ENCODE data around the gene TNP1.

Gene TNP1, protein sequence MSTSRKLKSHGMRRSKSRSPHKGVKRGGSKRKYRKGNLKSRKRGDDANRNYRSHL

DNA sequence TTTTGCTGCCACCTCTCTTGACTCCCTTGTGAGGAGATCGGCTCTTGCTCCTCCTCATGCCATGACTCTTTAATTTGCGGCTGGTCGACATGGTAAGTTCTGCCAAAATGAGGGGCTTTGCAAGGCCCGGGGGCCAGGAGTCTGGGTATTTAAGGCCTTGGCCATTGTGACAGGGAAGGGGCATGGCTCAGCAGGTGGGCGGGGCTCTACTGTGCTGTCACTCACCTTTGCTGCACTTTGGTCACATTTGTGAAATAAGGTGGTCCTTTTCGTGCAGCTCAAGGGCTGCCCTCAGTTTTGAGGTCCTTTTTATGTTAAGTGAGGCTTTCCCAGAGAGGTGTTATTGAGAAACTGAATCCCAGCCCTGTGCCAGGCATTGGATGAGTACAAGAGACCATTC lies at the start of gene TNP1:
Gene TNP1 (minus strand): TSS at position 121 of the 400 bp plus-strand sequence. CDS start 30 bp downstream, at position 91.
- no peak for DNase-seq

DNA sequence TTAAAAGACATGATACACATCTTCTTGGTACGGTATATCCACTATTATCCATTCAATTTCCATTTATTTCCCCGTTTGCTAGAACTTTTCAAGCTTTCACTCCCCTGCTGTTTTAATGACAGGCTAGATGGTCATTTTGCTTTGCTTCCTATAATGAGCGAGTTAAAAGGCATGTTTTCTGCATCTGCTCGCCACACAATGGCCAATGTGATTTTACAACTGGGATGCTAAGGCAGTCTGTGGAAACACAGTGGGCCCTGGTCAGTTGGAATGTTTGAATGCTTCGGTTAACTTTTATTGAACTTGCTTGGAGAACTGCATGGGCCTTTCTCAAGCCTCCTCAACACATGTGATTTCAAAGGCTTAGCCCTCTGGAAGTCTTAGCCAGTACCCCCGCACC lies 48.4 kb upstream of the TNP1 start:
- peak; percentile 42 to 79 for DNase-seq

DNA sequence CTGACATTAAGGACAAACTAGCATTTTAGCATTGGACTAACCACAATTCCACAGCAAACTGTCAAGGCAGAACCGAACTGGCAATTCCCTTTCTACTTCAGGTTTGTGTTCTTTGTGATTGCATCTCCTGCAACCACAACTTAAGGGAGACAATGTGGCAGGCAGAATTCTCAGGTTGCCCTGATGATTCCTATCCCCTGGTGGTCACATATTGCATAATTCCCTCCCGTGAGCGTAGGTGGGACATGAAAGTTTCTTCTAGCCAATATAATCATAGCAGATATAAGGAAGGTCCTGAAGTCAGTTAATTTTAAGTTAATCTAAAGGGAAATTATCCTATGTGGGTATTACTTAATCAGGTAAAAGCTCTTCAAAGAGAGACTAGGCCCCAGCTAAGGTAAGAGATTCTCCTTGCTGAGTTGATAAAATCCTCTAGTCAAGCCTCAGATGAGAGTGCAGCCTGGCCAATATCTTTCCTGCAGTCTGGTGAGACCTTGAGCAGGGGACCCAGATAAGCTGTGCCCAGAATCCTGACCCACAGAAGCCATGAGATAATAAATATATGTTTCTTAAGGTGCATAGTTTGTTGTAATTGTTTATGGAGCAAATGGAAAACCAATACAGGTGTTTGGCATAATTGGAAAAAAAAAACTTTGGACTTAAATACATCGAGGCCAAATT lies 45.9 kb upstream of the TNP1 start:
- DNase-seq: no peak

DNA sequence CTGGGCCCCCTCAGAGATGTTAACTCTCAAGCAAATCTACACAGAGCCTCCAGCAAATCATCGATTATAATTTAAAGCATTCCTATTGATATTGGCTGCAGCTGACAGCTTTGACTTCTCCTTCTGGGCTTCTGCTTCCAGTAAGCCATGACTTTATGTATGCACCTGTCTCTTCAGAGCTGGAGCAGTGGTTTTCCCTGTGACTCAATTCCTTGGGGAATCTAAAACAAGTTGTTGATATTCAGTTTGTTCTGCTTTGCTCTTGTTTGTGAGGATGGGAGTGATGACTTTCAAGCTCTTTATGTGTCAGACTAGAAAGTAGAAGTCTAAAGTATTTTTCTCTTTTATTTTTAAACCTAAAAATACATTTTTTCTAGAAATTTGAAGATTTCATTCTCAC lies 45.1 kb upstream of the TNP1 start:
- DNase-seq: no peak

DNA sequence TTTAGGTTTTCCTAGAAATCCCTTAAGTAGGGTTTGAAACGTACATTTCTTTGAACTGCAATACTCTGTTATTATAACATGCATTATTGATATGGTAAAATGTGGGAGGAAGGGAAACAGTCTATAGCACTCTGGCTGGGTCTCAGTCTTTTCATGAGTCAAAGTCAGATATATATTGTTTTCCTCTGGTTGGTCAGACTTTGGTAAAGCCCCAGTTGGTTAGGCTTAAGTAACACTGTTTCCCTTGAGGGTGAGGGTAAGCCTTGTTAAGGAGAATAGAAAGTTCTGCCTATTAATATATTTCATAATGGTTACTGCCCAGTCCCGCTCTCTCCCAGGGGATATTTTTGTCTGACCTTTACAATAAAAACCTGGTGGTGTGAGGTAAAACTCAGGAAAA lies 44.7 kb upstream of the TNP1 start:
- DNase-seq: no peak

DNA sequence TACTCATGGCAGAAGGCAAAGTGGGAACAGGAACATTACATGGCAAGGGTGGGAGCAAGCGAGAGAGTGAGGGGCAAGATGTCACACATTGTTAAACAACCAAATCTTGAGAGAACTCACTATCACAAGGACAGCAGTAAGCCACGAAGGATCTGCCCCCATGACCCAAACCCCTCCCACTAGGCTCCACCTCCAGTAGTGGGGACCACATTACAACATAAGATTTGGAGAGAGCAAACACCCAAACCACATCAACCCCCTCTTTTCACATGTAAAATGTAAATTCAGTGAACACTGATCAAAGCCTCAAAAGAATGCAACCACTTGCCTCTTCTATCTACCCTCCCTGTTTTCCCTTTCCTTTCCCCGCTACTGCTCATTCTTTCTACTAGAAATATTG lies 43.6 kb upstream of the TNP1 start:
- no peak for DNase-seq

DNA sequence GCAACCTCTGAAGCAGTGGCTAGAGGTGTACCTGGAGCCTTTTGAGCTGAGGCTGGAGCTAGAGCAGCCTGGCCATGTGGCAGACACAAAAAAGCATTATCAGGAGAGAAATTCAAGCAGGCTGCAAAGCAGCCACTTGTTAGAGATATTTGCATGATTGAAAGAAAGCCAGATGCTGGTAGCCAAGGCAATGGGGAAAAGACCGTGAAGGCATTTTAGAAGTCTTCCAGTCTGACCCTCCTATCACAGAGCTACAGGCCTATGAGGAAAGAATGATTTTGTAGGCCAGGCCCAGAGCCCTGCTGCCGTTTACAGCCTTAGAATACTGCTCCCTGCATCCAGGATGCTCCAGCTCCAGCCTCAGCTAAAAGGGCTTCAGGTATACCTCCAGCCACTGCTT lies 41.4 kb upstream of the TNP1 start:
- no peak for DNase-seq

DNA sequence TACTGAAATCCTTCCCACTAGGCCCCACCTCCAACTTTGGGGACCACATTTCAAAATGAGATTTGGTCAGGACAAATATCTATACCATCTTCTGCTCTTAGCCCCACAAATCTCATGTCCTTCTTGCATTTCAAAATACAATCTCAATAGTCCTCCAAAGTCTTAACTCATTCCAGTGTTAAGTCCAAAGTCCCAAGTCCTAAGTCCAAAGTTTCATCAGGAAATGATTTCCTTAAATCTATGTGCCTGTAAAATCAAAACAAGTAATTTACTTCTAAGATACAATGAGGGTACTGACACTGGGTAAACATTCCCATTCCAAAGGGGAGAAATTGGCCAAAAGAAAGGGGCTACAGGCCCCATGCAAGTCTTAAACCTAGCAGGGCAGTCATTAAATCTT lies 40.5 kb upstream of the TNP1 start:
- no peak for DNase-seq

DNA sequence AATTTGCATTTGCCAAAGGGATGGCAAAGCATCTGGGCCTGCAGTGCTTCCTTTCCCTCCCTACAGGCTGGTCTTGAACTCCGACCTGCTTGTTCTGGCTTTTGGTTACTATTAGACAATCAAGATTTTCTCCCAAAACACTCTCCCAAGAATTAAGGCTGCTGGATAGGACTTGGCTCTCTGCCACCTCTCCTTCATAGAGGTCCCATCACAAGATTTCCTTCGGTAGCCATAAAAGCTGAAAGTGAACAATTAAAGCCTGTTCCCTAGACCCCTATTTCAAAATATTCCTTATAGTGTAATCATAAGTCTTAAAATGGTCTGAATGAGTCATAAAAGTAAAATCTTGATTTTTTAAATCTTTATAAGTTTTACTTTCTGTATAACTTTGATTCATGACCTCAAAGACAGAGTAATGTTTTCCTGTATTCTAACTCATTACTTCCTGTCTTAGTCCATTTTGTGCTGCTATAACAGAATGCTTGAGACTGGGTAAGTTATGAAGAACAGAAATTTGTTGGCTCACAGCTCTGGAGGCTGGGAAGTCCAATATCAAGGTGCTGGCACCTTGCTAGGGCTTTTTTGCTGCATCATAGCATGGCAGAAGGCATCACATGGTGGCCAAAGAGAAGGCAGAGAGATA lies 37.8 kb upstream of the TNP1 start:
- DNase-seq: no peak

DNA sequence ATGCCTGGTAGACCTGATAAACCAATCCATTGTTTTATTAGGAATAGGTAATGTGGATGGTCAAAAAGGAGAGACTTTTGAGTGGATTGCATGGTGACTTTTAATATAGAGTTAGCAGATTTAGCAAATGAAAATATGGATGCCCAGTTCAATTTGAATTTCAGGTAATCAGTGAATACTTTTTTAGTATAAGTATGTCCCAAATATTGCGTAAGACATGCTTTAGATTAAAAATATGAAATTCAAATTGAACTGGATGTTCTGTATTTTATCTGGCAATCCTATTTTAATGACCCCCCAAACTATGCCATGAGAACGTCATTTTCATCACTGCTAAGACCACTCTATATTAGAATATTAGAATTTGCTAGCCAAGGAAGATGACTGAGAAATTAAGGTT lies 30.3 kb upstream of the TNP1 start:
- no peak for DNase-seq

DNA sequence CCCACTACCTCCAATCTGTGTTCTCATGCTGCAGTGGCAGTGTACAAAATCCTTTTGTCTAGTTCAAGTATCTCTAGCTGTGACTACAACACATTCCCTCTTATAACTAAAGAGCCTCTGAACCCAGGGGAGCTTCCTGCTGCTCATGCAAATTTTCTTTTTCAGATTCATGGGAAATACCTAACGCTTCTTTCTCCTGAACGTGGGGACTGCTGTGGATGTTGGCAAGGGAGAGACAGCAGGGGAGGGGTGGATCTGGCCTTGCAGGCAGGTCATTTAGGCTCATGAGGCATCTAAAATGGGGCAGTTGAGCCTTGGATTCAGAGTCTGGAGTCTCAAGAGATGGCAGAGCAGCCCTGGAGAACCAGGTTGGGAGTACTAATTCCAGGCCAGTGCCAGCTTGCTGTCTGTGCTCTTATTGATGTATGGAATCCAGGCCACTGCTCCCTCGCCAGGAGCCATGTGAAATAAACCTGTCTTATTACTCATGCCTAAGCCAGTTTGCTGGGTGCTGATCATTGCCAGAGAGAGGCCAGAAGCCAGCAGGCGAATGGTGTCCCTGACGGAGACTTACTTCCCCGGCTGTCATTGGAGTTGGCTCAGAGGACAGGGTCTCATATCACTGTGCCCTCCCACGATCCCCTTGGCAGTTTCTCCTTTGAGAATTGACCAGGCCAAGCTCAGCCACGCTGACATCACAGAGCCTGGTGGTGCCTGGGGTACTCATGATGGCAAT lies 29.2 kb upstream of the TNP1 start:
- DNase-seq: no peak

DNA sequence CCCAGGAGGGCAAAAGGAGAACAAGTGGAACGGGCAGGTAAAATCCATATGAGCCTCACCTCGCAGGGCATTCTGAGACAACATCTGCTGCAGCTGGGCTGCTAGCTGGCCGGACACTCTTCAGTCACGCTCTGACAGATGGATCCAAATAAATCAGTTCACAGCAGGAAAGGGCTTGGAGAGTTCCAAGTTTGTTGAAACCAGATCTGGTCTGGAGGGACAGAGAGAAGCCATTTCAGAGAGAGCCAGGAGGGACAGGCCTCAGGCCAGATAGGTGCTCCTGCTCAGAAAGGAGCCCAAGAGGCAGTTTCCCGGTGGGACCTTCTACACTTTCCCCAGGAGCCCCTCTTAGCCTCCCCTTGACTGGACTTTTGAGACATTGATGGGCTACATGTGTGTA lies 28.2 kb upstream of the TNP1 start:
- no peak for DNase-seq

DNA sequence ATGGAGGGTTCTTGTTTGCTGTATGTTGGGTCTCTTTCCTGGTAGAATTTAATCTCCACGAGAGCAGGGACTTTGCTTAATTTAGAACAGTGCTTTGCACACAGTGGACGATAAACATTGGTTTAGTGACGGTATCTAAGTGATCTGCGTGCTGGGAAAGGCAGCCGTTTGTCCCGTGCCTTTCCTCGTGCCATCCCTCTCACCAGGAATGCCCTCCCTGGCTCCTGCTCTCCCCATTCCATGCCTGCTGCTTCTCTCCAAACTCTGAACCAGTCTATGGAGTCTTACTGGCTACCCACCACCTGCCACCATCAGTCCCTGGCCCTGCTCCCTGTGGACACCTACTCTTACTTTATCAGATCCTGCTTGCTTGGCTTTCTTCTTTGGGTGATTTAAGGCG lies 27.3 kb upstream of the TNP1 start:
- DNase-seq: no peak

DNA sequence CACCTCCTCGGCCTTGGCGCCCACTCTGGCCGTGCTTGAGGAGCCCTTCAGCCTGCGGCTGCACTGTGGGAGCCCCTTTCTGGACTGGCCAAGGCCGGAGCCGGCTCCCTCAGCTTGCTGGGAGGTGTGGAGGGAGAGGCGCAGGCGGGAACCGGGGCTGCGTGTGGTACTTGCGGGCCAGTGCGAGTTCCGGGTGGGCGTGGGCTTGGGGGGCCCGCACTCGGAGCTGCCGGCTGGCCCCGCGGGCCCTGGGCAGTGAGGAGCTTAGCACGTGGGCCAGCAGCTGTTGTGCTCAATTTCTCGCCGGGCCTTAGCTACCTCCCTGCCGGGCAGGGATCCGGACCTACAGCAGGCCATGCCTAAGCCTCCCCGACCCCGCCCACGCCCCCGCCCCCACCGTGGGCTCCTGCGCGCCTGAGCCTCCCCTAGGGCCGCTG lies 25.3 kb upstream of the TNP1 start:
- no peak for DNase-seq

DNA sequence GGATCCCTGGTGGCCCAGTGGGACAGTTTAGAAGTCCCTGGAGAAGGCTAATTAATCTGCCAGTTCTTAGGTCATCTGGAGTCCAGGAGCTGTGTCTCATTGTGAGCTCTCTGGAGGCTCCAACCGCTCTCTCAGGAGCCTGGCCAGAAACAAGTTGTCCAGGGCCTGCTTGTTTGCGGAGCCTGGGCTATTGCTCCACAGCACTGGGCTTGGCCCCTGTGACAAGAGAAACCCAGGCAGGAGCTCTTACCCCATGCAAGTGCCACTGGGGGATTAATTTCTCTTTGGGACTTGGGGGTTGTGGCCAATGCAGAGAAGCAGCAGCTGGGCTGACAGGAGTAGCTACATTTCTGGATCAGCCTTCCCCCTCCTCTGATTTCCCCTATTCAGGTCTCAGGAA lies 24.5 kb upstream of the TNP1 start:
- no peak for DNase-seq

DNA sequence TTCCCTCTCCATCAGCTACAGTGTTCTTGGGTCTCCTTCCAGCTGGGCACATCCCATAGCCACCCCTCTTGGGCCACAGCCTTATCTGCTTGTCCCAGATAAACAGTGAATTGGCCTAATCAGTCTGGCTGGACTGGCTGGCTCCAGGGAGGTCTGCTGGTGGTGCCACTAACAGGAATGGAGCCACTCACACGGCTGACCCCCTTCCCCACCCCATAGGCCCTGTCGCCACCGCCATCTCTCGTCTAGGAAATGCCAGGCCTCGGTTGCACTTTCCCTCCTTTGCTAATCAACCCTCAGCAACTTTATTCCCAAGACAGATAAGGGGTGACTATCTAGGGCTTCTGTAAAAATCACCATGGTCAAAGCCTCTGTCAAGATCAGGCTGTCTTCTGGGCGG lies 23.0 kb upstream of the TNP1 start:
- no peak for DNase-seq

DNA sequence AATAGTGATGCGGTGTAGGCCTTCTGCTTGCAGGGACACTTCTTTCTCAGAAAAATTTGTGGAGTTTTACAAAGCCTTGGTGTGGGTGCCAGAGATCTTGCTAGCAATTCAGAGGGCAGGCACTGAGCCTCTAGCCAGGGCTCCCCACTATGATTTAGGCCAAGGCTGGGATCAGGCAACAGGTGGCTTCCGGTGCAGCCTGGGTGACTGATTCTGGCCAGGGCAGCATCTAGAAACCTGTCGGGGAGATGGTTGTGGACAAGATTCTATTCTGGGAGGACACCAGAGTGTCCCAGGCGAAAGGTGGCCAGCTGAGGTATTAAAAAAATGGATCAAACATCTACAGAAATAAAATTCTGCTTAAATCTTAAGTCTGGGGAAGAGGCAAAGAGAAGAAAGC lies 21.5 kb upstream of the TNP1 start:
- no peak for DNase-seq

DNA sequence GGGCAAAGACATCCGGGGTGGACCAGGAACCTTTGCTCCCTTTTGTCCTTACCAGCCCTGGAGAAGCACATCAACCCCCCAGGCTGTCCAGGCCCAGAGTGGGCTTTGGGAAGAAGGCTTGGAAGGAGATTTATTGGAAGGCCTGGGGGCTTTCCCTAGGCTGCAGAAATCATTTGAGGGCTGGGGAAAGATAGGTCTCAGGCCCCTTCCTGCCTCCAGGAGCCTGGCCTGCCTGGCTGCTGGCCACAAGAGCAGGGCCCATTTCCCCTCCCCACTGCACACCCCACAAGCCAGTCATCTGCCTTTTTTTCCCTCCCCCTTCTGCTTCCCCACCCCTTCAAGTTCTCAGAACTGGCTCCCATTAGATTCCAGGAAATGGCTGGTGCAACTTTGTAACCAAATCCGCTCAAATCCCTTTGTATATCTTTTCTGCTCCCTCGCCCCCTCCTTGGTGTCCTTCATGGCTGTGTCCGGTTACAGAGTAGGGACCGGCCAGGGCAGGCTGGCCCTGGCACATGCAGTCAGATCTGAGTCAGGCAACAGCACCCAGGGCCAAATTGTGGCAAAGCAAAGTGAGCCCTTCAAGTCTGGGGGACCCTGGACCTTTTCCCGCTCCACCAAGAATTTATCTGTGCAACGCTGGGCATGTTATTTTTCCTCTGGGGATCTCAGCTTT lies 20.8 kb upstream of the TNP1 start:
- no peak for DNase-seq

DNA sequence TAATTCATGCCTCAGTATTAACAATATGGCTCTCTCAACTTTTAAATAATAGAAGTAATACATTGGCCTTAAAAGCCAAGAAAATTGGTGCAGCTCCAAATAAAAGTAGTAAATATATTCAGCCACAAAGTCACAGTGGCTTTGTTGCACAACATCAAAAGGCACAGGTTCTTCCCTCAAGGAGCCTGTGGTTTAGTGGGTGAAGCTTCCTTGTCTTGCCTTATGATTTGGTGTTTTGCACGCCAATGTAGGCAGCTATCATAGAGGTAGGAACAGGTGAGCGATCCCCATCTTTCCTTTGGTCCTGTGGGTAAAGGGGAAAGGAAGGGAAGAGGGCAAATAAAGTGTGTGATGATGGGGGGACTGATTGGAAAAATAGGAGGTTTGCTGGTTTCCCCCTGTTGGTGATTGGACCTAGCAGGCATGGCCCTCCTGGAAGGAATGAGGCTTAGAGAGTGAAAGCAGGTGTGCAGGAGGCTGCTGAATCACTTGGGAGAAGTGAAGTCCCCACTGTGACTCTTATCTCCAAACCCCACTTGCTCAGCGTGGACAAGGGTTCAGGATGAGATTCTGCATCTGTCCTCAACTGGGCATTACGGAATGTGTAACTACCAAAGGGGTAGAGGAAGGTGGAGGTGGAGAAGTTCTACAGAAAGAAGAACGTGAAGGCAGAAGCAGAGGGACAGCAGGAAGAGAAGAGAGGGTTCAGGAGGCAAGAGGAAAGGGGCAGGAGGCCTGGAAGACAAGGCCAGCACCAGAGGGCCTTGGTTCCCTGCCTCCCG lies 20.1 kb upstream of the TNP1 start:
- DNase-seq: no peak

DNA sequence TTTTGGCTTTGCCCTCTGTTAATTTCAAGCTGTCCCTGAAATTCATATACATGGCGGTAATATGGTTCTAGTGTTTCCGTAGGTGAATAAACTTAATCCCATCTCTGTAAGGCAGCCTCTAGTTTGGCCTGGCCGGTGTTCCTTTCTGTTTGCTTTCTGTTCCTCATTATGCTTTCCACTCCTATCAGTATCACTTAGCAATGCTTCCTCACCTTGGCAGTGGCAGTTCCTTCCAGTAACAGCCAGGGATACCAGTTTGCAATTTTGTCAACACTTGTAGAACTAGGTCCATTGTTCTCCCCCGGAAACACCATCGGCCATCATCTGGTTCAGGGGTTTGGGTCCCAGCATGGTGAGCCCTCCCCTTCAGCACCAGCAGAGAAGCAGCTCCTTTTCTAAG lies 18.2 kb upstream of the TNP1 start:
- DNase-seq: no peak

DNA sequence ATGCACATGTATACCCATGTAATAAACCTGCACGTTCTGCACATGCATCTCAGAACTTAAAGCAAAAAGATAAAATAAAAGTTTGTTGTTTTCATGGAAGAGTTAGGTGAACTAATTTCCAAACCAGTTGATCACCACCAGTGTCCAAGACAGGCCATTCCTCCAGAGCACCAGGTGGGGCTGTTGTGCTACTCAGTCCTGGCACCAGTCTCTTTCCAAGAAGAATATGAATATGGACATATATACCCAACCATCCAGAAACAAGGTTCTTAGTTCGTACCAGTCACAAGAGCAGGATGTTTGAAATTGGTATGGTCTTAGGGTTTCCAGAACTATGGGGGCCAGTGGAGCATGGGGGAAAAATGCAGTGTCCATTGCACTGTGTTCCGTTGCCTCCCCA lies 17.2 kb upstream of the TNP1 start:
- no peak for DNase-seq

DNA sequence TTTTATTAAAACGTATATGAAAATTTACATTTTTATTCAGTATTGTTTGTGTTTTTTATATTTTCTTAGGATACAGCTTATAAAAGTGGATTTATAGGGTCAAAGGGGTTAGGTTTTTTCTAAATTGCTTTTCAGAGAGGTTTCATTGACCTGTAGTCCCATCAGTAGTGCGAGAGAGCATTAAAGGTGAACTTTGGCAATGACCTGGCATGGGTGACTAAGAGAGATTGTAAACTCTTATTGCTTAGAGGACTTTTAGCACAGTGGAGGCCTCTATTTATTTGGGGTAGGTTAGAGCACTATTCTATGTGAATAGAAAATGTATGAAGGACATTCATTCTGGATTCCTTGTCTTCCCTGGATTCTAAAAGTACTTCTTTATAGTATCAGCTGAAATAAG lies 16.0 kb upstream of the TNP1 start:
- no peak for DNase-seq

DNA sequence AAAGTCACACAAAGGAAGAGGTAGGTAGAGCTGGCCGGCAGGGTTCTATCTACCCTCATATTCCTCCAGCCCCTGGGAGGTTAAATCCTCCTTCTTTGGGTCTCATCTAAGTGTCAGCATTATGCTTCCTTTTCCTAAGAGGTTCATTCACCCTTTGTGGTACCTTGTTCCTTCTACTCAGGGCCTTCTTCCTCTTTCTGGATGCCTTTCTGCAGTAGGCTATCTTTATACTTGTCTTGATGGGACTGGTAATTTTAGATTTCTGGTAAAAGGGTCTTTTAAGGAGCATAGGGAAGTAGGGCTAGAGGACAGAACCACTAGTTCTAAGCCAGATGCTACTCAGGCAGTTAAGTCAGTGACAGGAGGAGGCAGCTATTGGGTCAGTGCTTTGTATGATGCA lies 13.7 kb upstream of the TNP1 start:
- DNase-seq: no peak

Measured in NCI-H2081 (cell line).